ENCODE measurements around the gene C11orf21.

The C11orf21 gene

DNA sequence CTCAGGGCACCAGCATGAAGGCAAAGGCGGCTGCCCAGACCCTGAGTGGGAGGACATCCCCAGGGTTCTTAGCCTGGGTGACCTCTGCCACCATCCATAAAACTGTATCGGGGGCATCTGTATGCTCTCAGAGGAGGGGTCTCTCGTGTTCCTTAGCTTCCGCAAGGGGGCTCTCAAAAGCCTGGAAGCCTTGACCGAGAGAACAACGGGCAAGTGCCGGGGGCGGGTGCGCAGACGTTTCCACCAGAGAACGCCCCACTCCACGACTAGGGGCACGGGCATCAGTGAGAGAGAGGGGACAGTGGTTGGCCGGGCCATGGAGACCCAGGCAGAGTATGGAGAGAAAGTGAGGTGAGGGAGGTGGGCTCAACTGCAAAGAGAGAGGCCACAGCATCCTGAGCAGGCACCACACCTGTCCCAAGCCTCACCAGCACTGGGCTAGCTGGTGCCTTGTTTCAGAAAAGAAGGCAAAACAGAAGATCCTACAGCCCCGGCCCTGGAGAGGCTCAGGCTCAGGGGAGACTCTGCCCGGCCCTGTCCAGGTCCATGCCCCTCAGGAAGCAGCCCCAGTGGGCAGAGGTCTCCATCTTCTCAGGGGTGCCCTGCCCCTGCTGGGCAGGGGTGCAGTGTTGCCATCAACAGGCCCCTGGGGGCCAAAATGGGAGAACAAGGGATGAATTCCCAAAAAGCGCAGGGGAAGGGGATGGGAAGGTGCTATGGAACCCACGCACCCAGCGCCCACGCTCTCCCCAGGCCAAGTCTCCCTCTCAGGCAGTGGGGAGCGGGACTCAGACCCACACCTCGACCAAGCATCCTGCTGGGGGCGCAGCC, 6.0 kb upstream of the C11orf21 start:
- no peak for DNase-seq

DNA sequence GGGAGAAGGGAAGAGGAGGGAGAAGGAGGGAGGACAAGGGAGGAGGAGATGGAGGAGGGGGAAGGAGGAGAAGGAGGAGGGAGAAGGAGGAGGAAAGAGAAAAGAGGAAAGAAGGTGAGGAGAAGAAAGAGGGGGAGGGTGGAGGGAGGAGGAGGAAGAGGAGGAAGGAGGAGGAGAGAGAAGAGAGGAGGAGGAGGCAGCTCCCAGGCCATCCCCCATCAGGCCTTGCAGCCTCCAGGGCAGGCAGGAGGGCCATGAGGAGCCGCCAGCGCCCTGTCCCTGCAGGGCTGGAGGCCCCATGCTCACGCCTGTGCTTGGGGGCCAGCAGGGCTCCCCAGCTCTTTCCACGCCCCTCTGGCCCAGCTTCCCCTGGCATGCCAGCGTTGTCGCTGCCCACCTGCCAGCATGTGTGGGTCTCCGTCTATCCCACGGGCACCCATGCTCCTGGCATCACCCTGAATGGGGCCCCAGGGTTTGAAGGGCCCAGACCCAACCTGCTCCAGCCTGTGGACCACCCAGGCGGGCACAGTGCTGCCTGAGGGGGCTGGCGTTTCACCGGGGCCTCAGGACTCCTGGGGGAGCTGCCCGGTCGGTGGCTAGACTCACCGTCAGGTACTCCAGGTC, 5.3 kb upstream of the C11orf21 start:
- DNase-seq: no peak

DNA sequence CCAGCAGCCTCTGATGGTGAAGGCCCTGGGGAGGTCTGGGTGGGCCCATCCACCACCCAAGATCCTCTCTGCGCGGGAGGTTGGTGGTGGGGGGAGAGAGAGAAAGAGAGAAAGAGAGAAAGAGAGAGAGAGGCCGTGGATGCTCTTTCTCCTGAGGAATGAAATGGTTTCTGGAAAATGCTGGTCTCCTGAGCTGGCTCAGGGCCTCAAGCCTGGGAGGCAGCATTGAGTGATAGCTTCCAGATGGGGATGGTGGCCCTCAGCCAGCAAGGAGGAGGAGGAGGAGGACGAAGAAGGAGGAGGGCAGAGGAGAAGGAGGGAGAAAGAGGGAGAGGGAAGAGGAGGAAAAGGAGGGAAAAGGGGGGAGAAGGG, 4.7 kb upstream of the C11orf21 start:
- DNase-seq: no peak

DNA sequence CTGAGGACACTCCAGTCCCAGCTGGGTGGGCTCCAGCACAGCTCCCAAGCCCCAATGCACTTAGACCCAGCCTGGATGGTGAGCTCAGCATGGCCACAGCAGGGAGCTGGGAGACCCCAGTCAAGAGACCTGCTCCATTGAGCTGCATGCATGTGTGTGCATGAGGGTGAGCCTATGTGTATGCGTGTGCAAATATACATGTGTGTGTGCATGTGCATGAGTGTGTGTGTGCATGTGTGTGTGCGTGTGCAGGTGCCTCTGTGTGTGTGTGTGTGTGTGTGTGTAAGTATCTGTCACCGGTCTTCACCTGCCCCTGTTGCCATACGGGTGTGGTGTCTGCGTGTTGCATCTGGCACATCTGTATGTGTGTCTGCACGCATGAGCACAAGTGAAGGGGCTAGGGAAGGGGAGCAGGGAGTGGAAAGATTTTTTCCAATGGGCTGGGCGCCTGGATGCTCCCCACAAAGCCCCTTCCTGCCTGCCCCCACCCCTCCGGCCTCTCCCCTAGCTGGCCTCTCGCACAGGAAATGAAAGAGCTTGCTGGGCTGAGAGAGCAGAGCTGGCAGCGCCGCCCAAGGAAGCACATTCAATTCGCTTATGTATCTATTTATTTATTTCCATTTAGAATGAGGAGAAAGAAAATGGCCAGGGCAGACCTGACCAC, 4.2 kb upstream of the C11orf21 start:
- DNase-seq: no peak

DNA sequence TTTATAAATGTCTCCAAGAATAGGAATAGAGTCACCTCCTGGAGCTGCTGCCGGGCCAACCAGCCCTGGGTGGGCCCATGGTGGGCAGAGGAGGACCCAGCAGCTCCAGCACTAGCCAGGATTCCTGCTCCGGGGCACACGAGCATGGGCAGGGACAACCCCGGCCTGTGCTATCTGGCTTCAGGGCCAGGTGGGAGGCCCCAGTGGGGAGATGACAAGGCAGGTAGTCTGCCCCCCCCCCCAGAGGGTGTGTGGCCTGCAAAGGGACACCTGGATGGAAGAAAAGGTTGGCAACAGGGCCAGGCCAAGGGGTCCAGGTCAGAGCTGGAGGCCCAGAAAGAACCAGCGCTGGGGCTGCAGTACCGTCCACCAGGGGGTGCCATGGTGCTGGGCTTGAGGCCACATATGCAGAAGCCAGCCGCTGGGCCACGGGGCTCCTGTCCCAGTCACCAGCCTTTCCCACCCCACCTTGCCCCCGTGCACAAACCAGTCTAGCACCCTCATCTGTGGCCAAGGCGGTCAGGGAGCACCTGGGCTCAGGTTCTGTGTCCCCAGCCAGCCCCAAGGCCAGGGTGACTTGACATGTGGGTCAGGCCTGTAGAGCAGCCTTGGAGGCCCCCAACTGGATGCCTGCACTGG, 3.5 kb upstream of the C11orf21 start:
- peak; percentile 73 for DNase-seq

DNA sequence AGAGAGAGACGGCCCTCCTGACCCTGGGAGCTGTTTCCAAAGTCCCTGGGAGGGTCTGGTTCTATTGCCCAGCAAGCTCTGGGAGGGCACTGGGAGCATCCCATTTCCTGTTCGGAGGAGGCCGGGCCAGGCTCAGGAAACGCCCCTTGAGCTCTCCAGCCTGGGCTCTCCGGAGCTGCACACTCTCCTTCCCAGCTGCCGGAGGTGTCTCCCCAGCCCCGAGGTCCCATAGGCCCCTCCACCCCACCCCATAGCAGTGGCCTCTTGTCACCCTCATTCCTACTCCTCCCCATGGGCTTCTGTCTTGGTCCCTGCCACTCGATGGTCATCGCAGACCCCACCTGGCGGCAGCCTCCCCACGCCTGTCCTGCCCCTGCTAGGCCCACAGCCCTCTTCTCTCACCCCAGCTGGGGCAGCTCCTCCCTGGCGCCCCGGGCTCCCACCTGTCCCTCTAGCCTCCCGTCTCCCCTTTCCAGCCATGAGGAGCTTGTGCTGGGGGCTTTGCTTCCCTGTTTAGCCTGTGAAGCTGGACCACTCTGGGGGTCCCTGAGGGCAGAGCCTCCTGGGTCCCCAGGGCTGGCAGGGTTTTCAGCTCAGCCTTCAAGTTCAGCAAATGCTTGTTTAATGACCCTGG, 2.9 kb upstream of the C11orf21 start:
- DNase-seq: no peak

DNA sequence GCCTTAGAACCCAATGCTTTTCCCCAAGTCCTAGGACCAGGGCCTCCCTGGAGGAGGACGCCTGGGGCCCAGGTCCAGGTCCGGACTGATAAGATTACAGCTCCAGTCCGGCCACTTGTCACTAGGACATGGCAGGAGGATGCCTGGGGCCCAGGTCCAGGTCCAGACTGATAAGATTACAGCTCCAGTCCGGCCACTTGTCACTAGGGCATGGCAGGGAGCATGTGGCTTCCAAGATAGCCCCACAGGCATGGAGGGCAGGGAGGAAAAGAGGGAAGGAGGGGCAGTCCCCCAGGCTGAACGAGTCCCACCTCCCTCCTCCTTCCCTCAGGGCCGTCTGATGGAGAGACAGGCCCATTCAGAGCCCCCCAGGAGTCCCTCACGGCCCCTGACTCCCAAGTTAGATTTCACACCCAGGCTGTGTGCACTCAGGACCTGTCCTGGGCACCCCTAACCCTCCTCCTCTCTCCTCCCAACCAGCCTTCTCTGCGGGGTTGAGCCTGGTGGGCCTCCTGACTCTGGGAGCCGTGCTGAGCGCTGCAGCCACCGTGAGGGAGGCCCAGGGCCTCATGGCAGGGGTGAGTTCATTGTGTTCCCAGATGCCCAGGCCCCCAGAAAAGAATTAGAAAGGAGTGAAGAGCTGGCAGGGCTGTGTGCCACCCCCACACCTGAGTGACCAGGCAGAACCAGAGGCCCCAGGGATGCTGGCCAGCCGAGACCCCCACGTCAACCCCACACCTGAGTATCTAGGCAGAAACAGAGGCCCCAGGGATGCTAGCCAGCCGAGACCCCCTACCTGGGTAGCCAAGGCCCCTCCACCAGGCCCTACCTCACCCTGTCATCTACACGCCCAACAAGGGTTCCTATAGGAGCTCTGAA, 2.1 kb upstream of the C11orf21 start:
- DNase-seq: no peak

DNA sequence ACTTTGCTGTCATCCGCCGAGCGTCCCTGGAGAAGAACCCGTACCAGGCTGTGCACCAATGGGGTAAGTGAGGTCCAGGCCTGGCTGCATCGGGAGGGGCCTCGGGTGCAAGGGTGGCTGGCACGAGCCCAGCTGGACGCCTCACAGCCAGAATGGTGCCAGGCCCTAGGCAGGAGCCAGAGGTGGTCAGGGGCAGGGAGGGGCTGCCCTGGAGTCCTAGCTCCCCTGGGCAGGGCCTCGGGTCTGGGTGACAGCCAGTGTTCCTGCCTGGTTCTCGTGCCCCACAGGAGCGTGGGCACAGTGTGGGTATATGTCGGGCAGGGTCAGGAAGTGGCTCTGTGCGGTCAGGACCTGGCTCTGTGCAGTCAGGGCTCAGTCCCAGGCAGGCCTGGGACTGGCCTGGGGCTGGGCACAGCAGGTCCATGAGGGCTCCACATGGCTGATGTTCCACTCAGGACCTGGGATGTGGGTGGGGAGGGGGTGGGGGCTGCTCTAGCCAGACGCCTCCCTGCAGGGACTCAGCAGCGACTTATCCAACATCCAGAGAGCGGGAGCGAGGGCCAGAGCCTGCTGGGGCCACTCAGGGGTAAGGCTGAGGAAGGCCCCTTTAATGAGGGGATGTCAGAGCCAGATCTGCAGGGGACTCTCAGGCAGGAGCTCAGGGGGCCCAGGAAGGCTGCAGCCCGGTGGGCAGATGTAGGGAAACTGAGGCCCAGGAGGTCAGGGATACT, 1.3 kb upstream of the C11orf21 start:
- DNase-seq: no peak

DNA sequence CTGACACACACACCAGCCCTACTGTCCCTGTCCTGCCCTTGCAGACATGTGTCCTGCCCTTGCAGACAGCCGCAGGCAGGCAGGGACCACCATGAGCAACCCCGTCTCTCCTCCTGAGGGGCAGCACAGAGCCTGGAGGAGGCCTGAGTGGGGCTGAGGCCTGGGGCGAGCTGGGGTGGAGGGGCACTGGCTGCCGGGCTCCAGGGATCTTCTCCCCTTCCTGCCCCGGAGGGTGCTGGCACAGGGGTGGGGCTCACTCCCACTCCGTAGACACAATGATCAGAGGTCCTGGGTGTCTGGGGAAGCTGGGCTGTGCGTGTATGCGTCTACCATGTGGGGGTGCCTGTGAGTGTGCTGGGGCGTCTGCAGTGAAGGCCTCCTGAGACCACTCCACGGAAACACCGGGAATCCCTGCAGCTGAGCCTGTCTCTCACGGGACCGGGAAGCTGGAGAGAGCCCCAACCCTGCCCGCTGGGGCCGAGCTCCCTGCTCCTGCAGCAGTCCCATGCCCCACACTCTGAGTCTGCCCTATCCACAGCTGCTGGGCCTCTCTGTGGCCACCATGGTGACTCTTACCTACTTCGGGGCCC, 683 bp upstream of the C11orf21 start:
- DNase-seq: no peak

DNA sequence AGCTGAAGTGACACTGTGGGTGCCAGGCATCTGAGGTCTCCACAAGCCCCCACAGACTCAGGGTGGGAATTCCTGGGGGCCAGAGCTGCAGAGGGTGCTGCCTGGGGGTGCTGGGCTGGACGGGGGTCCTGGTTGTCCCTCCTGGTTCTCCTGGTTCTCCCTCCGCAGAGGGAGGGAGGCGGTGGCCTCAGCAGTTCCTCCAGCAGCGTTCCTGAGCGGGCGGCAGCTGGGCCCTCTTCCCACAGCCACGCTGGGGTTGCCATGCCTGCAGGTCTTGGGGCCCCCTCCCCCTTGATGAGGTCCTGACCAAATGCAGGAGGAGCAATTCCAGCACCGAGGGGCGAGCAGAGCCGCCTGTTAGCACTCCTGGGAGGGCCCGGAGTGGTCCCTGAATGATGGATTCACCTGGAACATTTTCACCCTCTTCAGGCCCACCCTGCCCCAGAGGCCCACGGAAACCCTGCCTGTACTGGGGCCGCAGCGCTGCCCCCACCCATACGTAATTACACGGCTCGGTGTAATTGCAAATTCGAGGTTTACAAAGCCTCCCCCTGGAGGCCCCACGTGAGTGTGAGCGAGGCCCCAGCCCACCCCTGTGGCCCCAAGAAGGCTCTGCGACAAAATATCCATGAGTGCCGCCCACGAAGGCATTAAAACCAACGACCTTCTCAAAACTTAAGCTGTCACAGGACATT, 635 bp downstream of the C11orf21 start:
- no peak for DNase-seq

DNA sequence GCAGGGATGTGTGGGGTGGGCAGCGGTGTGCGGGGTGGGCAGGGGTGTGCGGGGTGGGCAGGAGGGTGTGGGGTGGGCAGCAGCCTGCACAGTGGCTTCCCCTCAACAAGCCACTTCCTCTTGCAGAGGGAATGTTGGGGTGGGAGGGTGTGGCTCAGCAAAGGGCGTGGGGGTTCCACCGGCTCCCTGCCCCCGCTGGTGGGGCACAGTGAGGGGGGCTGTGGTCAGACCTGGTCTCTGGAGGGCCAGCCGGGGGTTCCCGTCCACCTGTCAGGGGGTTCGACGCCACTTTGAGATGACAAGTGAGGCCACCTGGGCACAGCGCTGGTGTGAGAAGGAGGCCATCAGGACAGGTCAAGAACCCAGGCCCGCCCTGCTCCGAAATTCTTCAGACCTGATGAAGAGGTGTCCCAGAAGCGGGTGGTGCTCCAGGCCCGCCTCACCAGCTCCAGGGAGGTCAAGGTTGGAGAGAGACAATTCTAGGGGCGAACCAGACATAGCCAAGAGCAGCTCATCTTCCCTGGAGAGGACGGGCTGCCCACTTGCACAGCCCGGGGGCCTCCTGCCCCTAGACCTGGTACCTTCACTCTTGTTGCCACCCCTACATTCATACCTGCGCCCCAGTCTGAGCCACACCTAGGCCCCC, 1.3 kb downstream of the C11orf21 start:
- DNase-seq: no peak

DNA sequence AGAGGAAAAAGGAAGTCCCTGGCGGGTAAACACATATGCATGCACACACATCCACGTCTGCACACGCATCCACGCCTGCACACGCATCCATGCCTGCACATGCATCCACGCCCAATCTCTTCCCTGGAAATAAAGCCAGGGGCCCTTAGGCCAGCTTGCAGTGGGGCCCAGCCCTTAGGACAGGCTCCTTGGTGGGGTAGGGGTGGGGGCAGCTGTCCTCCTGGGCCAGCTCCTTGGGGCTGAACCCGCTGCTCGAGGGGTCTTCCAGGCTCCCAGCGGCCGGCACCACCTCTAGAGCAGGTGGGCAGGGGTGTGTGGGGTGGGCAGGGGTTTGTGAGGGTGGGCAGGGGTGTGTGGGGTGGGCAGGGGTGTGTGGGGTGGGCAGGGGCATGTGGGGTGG, 1.9 kb downstream of the C11orf21 start:
- no peak for DNase-seq

DNA sequence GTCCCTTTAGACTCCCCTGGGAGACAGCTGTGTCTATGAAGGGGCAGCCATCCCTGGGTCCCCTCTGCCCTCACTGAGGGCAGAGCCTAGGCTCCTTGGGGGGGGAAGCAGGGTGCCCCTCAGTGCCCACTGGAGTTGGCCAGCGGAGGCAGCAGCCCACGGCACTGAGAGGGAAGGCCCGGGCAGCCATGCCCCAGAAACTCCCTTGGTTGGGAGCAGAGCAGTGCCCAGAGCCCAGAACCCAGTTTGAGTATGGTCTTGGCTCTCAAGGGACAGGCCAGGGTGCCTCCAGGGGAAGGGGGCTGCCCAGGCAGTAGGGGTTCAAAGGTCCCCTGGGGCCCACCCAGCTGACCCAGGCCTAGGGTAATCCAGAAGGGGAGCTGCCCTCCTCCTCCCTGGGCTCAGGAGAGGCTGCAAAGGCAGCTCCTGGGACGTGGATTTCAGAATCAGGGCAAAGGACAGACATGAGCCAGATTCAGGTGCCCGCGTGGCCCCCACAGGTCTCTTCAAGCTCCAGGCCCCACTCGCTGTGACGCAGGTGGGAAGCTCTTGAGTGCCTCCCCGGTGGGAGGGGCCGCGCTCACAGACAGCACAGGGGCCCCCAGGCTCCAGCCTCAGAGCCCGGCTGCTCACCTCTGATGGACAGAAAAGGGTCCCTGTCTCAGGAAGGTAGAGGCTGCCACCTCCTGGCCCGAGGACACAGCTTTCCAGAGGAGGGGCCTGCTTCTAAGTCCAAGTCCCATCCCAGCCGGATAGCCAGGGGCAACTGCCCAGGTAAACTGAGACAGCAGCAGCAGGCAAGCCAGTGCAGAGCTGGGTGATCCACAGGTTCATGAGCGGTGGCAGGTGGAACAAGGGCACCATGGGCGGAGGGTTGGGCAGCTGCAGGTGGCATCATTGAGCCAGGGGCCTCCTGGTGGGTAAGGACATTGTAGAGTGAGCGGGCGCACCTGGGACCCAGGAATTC, 2.6 kb downstream of the C11orf21 start:
- no peak for DNase-seq

DNA sequence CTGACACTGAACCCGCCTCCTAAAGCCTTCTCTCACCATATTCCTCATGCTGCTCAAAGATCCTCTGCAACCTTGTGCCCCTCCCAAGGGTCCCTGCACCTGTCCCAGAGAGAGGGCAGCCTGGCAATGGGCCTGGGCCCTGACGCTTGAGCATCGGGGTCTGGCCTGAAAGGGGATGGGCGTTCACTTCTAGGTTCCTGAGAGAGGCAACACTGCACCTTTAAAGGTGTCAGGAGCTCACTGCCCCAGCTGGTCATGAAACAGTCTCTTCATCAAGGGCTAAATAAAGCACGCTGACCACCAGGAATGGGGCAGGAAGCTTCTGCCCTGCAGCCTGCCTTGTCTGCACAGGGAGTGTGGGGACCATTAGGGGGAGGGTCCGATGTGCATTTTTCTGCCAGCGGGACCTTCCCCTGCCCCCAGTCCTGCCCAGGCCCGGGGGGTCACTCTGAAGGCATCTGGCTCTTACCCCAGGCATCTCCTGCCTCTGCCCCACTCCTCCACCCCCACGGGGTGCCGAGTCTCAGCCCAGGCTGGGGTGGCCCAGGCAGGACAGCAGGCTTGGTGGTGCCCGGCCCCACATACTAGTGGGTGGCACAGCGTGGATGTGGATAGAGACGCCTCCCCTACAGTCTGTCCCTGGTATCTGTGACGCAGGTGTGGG, 3.5 kb downstream of the C11orf21 start:
- DNase-seq: no peak

DNA sequence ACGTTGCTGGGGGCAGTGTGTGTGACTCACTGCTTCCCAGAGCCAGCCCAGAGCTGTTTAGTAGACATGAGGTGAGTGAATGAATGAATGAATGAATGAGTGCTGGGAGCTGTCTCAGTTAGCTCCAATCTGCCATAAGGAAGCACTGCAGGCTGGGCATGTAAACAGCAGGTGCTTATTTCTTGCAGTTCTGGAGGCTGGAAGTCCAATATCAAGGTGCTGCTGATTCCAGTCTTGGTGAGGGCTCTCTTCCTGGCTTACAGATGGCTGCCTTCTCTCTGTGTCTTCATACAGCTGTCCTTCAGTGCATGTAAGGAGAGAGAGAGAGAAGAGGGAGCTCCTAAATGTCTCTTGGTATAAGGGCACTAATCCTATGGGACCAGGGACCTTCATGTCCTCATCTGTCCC, 4.1 kb downstream of the C11orf21 start:
- DNase-seq: no peak

DNA sequence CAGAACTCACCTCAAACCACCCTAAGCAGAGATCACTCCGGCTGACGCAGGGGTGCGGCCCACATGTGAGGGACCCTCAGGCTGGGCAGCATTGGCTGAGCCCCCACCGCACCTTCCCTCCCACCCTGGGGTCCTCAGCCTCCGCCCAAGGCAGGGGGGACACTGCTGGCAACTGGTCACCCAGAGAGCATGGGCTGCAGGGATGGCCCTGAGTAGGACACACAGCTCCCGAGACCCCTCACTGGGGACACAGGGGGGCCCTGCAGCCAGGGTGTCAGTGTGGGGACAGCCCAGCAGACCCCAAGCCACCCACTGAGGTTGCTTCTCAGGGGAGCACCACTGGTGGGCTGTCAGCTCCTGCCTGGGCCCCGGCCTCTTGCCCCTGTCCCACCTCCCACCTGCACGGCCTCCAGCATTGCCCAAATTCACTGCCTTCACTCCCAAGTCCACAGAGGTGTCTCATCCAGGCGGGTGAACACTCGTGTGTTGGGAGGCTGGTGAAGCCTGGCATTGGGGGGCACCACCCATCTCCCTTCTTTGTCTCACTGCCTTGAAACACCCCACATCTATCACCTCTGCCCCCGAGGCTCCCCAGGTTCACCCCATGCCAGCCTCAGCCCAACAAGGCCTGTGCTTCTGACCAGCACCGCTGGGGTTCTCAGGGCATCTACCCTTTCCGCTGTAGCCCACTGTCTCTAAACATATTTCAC, 4.7 kb downstream of the C11orf21 start:
- DNase-seq: no peak
